Breast epithelium (tissue), 3 donors: ENCODE results near the gene C17orf113.

Source experiments
- POLR2AphosphoS5 ChIP-seq, 3 donors: sonication (generic); formaldehyde crosslinking; IDR thresholded peaks; one replicate each; pipeline ENCODE4 v1.6.1; 2017; ENCODE audit warnings: antibody characterized with exemption in 3 of 3
- TF ChIP-seq, protein P1 (sequence below), 3 donors: fragments of 450-650 bp; IDR thresholded peaks; one replicate each; pipeline ENCODE4 v1.5.1; 2016 to 2017; ENCODE audit warnings: antibody characterized with exemption in 3 of 3, mild to moderate bottlenecking in 3 of 3, moderate library complexity in 3 of 3

DNA sequence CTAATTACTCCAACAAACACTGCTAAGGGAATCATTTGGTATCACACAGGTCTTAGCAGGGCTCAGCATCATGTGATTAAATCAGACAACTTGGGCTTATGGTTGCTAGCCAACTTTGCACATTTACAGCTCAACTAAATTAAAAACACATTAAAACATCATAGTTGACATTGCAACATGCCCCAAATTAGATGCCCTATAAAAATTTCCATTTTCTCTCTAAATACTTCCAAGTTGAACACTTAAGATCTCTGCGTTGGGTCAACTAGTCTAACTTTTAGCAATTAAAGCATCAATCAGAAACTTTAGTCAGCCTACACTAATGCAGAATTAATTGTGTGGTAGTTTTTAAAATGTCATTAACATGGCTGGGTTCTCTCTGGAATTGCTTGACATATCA is 45.2 kb downstream of the C17orf113 start:
- TF ChIP-seq POLR2AphosphoS5 (IDR thresholded peaks at IDR 0.05) = no peak
- TF ChIP-seq, protein P1, sequence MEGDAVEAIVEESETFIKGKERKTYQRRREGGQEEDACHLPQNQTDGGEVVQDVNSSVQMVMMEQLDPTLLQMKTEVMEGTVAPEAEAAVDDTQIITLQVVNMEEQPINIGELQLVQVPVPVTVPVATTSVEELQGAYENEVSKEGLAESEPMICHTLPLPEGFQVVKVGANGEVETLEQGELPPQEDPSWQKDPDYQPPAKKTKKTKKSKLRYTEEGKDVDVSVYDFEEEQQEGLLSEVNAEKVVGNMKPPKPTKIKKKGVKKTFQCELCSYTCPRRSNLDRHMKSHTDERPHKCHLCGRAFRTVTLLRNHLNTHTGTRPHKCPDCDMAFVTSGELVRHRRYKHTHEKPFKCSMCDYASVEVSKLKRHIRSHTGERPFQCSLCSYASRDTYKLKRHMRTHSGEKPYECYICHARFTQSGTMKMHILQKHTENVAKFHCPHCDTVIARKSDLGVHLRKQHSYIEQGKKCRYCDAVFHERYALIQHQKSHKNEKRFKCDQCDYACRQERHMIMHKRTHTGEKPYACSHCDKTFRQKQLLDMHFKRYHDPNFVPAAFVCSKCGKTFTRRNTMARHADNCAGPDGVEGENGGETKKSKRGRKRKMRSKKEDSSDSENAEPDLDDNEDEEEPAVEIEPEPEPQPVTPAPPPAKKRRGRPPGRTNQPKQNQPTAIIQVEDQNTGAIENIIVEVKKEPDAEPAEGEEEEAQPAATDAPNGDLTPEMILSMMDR (IDR thresholded peaks at IDR 0.05) = no peak
